NCI-H345 treated with DMSO at 0.1 percent for 48 hours (cell line): ENCODE results near the gene RANBP10.
"Not testable (repeated sequence)": the region's sequence is repeated elsewhere in the genome, so short reads cannot be mapped to it uniquely, and the experiment has no call there.

Experiments used
- DNase-seq: peaks from one replicate; lab custom pipeline; 2025; ENCODE audit not compliant: unreplicated experiment; lab: John Stamatoyannopoulos, UW

Gene RANBP10

DNA sequence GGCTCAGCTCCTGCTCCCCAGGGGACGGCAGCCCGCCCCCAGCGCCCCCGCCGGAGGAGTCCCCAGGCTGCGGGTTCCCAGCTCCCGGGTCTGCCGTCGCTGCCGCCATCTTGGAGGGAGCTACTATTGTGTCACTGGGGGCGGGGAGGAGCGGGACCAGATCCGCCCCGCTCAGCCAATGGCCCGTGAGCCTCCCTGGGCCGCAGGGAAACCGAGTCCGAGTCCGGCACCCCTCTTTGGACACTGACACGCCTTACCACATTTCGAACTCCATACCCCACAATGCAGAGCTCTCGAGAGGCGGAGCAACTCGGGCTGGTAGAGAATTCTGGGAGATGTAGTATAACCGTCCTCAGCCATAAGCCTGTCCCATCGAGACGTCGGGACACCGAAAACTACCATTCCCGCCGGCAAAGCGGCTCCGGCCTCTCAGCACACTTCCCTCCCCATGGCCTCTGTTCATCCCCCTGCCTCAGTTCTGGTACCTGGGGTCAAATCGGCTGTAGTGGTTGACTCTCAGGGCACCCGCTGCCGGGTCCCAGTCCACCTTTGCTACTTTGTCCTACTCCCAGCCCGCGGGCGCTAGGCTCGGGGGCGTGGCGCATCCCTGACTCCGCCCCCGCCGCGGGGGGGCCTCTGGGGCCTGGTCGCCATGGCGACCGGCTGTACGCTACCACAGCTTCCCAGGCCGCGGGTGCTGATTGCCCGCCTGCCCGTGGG lies at the start of gene RANBP10, which contains the start of gene TSNAXIP1:
RANBP10 (minus strand) TSS at position 133 of the 720 bp plus-strand sequence; CDS start at position 109, 24 bp downstream.
TSNAXIP1 (plus strand) TSS at position 462 of the 720 bp plus-strand sequence. CDS start 261 bp downstream, outside the sequence.
- DNase-seq, result peak; percentile 91

GRCh38 chr16:67855789-67856188 lies 49.4 kb upstream of the RANBP10 start:
- no peak for DNase-seq

DNA sequence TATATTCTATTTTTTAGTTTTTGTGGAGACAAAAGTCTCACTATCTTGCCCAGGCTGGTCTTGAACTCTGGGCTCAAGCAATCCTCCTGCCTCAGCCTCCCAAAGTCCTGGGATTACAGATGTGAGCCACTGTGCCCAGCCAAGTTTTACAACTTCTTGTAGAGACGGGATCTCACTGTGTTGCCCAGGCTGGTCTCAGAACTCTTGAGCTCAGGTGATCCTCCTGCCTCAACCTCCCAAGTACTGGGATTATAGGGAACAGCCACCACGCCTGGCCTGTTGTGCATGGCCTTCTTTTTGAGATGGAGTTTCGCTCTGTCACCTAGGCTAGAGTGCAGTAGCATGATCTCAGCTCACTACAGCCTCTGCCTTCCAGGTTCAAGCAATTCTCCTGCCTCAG lies 47.3 kb upstream of the RANBP10 start:
- DNase-seq, result no peak

- no peak for DNase-seq
These were observed 41.8 kb upstream of the RANBP10 start for GRCh38 chr16:67848118-67848517.

DNA sequence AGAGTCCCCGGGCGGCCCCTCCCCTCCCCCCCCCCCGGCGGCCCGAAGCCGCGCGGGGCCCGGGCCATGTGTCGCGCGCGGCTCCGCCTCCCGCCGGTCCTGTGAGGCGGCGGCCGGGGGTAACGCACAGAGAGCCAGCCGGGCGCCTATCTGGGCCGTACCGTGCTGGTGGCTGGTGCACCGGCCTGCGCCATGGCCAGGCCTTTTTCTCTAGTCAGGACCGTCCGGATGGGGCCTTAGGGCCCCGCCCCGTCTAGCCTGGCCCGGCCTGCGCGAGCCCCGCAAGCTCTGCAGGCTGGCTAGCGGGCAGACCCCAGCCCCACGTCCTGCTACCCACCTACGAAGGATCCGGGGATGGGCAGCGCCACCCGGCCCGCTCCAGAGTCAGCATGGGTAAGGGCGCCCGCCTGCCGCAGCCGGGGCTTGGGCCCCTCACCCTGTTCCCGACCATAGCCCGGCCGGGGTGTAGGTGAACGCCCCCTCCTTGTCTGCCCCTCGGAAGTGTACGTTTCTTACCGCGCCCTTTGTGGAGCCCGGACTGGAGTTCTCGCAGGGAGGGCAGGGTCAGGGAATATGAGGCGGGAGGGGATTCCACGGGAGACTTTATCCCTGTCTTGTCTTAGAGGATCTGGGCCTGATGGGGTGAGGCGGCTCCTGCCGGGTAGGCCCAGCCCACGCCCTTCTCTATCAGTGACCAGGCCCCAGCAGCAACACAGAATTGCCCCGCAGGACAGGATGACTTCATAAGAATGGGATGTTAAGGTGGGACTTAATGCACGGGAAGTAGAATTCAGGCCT lies 40.9 kb upstream of the RANBP10 start, which contains the start of gene CENPT:
CENPT (minus strand) TSS at position 630 of the 798 bp plus-strand sequence. CDS start 13,834 bp downstream, outside the sequence.
- DNase-seq, result no peak

DNA sequence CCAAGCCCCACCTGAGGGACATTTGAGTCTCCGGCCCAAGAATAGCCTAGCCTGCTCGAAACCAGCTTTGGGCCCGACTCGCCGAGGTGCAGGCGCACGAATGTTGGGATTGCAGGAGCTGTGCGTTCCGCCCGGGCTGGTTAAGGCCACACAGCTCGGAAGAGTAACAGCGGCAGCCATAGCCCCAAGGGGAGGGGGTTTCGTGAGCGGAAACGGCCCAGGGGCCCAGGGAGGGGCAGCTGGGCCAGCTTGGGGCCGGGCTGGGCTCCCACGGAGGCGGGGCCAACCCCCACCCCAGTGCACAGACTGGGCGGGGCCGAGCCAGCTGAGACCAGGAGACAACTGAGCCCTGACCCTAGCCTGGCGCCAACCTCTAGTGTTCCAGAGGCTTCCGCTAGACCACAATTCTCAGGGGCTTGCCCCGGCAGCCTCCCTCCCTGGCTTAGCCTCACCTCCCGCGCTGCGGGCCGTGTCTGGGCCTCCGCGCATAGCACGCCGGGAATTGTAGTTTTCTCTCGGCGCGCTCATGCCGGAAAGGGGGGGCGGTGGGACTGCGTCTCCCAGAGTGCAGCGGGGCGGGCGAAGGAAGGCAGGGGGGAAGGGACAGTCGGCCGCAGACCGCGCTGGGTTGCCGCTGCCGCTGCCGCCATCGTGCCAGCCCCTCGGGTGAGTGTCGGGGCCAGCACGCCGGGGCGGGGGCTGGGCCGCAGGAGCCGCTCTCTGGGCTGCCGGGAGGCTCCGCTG lies 40.1 kb upstream of the RANBP10 start, which contains the start of gene NUTF2:
NUTF2 (plus strand) TSS at position 614 of the 744 bp plus-strand sequence. CDS start 18,198 bp downstream, outside the sequence.
- DNase-seq, result peak; percentile 76

- no peak for DNase-seq
These were observed 39.6 kb upstream of the RANBP10 start for GRCh38 chr16:67846063-67846319.

GRCh38 chr16:67845291-67846062 lies 39.1 kb upstream of the RANBP10 start:
- no peak for DNase-seq

DNA sequence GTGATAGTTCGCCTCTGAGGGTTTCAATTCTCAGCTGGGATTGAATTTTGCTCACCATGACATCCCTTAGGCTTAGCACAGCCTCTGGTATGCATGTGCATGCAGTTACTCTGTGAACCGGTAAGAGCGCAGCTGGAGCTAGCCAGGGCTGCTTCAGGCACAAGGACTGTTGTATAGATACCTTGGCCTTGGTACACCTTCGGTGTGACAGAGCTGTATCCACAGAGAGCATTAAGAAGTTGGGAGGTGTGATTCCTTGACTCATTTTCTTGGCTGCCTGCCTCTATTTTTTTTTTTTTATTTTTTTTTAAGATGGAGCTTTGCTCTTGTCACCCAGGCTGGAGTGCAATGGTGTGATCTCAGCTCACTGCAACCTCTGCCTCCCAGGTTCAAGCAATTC lies 38.1 kb upstream of the RANBP10 start:
- DNase-seq, result no peak

DNA sequence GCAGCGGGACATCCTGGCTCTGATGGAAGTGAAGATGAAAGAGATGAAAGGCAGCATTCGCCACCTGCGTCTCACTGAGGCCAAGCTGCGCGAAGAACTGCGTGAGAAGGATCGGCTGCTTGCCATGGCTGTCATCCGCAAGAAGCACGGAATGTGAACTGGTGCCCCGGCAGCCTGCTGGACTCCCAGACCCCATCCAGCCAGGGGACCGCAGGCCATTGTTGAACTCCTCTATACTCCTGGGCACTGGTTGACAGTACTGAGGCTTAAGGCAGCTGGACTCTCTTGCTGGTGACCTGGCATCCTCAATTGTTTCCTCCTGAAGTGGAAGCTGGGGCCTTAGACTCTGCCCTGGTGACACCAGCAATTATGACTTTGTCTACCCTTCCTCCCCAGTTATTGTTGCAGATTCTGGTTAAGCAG lies 37.0 kb upstream of the RANBP10 start:
- no peak for DNase-seq

DNA sequence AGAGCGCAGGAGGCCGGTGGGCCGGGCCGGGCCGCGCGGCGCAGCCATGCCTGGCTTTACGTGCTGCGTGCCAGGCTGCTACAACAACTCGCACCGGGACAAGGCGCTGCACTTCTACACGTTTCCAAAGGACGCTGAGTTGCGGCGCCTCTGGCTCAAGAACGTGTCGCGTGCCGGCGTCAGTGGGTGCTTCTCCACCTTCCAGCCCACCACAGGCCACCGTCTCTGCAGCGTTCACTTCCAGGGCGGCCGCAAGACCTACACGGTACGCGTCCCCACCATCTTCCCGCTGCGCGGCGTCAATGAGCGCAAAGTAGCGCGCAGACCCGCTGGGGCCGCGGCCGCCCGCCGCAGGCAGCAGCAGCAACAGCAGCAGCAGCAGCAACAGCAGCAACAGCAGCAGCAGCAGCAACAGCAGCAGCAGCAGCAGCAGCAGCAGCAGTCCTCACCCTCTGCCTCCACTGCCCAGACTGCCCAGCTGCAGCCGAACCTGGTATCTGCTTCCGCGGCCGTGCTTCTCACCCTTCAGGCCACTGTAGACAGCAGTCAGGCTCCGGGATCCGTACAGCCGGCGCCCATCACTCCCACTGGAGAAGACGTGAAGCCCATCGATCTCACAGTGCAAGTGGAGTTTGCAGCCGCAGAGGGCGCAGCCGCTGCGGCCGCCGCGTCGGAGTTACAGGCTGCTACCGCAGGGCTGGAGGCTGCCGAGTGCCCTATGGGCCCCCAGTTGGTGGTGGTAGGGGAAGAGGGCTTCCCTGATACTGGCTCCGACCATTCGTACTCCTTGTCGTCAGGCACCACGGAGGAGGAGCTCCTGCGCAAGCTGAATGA lies 36.4 kb upstream of the RANBP10 start:
- peak; percentile 8 for DNase-seq

DNA sequence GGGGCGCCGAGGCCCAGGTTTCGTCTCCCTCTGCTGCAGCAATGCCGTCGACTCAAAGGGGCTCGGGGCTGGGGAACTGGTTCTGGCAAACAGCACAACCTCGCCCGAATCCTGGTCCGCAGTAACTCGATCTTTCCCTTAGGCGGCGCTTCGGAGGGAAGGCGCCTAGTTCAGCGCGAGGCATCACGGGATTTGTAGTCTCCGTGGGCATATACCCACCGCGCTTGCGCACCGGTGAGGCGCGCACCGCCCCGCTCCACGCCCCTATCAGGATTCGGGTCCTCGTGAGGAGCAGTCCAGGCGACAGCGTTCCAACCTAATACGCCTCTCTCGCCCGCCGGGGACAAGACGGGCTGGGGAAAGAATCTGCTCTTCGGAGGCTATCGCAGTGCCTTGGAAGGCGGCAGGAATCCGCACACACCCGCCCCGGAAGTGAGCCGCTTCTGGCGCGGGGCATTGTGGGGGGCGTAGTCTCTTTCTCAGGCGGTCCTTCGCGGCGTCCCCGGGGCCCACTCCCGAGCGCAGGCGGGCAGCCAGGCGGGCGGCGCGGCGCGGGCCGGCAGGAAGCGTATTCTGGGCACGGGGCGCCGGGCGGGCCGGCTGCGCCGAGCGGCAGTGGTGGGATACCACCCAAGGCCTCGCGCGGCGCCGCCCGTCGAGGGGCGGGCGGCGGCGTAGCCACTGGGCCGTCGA lies 35.6 kb upstream of the RANBP10 start, which contains the start of gene THAP11:
THAP11 (plus strand) TSS at position 505 of the 693 bp plus-strand sequence. CDS start 235 bp downstream, outside the sequence.
- peak; percentile 76 for DNase-seq

DNA sequence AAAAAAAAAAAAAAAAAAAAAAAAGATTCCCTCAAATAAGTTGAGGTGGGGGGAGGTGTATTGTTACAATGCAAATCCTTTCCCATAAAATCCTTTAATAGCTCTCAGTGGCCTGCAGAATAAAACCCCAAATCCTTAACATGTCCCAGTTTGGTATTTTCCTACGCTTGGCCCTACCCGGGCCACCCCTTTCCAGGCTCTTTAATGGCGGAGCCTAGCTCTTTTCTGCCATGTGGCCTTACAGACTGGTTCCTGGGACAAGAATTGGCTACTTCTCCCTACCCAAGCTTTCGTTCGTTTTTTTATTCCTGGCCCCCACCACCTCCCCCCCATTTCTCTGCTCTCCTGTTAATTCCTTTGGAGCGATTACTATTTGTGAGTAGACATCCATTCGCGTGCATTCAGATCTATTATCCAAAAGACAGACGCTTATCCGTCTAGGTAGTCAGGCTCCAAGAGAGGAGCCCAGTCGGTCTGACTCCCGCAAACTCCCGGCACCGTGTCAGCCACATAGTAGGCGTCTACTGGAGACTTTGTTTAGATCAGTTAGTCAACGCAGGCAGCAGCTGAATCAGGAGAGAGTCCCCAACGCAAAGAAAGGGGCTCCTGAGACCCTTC lies 34.9 kb upstream of the RANBP10 start:
- no peak for DNase-seq

DNA sequence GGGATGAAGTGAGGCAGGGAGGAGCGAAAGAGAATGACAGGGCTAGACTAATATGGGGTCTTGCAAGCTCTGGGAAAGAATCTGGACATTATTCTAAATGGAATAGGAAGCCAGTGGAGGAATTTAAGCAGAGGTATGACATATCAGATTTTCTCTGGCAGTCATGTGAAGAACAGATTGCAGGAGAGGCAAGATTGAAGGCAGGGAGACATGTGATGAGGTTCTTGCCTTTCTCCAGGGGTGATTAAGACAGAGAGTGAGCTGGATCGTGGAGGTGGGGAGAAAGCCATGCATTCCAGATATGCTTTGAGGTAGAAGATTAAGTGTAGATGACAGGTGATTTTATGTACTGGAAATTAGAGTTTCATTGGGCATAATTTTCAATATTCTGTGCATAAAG lies 31.5 kb upstream of the RANBP10 start:
- no peak for DNase-seq

GRCh38 chr16:67837190-67837589 lies 30.8 kb upstream of the RANBP10 start:
- DNase-seq, result not testable (repeated sequence)

DNA sequence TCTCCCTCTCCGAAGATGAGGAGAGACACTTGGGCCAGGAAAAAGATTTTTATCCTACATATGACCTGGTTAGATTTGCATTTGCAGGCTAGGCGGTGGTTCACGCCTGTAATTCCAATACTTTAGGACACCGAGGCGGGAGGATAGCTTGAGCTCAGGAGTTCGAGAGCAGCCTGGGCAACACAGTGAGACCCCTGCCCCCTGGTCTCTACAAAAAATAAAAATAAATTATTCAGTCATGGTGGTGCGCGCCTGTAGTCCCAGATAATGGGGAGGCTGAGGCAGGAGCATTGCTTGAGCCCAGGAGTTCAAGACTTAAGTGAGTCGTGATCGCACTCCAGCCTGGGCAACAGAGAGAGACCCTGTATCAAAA lies 27.9 kb upstream of the RANBP10 start:
- DNase-seq, result no peak

DNA sequence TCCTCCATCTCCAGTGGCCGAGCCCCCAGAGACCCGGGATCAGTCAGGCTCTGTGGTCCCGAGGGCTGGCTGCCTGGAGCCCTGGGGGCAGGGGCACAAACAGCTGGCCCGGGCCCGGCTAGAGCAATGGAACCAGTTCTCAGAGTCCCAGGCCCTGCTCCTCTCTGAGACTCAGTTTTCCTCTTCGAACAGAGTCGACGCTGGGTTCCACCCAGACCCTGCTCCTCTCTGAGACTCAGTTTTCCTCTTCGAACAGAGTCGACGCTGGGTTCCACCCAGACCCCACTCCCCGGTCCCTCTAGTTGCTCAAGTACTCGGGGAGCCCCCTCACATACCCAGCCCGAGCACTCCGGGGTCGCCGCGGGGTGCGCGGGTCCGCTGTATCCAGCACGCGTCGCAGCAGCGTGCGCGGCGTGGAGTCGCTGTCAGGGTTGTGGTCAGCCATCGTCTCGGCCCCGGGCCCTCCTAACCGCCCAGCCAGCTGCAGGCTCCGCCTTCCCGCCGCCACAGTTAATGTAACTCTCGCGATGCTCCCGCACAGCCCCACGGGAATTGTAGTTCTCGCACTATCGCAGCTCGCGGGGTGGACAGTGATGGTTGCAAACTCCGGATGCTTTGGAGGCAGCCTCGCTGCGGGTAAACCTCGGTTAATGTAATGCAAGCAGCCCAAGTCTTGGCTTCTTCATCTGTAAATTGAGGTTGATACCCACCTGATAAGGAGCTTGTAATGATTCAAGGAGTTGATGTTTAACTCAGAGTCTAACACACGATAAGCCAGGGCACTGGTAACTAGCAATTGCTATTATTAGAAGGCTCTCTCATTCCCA lies 27.3 kb upstream of the RANBP10 start:
- DNase-seq, result peak; percentile 83

- DNase-seq, result no peak
These were observed 26.7 kb upstream of the RANBP10 start for GRCh38 chr16:67833030-67833414.
